Stimulated activated CD4-positive, alpha-beta T cell treated with anti-CD3 and anti-CD28 coated beads, Interleukin-1b, Interleukin-23, amount 100 ng/mL, for 4 hours (primary cell): Measurements from ENCODE around the gene HTT.

Experiments
- DNase-seq, 2 donors: peaks; one replicate each; pipeline ENCODE4 v3.0.0-alpha.2; 2020; ENCODE audit warnings: low read depth in 2 of 2

Gene HTT

GRCh38 chr4:3174371-3175338, 100.2 kb downstream of the HTT start:
- DNase-seq: no peak

- DNase-seq: no peak
These were observed 102.1 kb downstream of the HTT start for GRCh38 chr4:3176367-3177229.

- DNase-seq: no peak
These were observed 102.9 kb downstream of the HTT start for GRCh38 chr4:3177426-3177825.

- DNase-seq: no peak
These were observed 103.4 kb downstream of the HTT start for GRCh38 chr4:3177905-3178304.

- no peak for DNase-seq
These were observed 103.9 kb downstream of the HTT start for GRCh38 chr4:3178351-3178750.

- no peak for DNase-seq
These were observed 104.7 kb downstream of the HTT start for GRCh38 chr4:3179126-3179706.

- DNase-seq: no peak
These were observed 108.5 kb downstream of the HTT start for GRCh38 chr4:3183008-3183407.

- no peak for DNase-seq
These were observed 110.2 kb downstream of the HTT start for GRCh38 chr4:3184725-3185124.

GRCh38 chr4:3186609-3187008, 112.1 kb downstream of the HTT start:
- no peak for DNase-seq

GRCh38 chr4:3188118-3188517, 113.6 kb downstream of the HTT start:
- DNase-seq: no peak

GRCh38 chr4:3189459-3189858, 115.0 kb downstream of the HTT start:
- DNase-seq: no peak

- no peak for DNase-seq
These were observed 116.1 kb downstream of the HTT start for GRCh38 chr4:3190549-3190948.

- DNase-seq: no peak
These were observed 117.7 kb downstream of the HTT start for GRCh38 chr4:3192188-3192587.

- DNase-seq: no peak
These were observed 118.3 kb downstream of the HTT start for GRCh38 chr4:3192827-3193226.

- DNase-seq: no peak
These were observed 119.2 kb downstream of the HTT start for GRCh38 chr4:3193531-3194203.

GRCh38 chr4:3196670-3197359, 122.3 kb downstream of the HTT start:
- no peak for DNase-seq

- no peak for DNase-seq
These were observed 123.1 kb downstream of the HTT start for GRCh38 chr4:3197366-3198105.

GRCh38 chr4:3198906-3199305, 124.4 kb downstream of the HTT start:
- no peak for DNase-seq

GRCh38 chr4:3199653-3200422, 125.4 kb downstream of the HTT start:
- DNase-seq: no peak
